Breast epithelium (tissue), 3 donors: Measurements from ENCODE around the gene RPN1.

ENCODE experiments used
- CTCF ChIP-seq, 3 donors: fragments of 450-650 bp; IDR thresholded peaks; one replicate each; pipeline ENCODE4 v1.5.1; 2016 to 2017; ENCODE audit warnings: antibody characterized with exemption in 3 of 3, mild to moderate bottlenecking in 3 of 3, moderate library complexity in 3 of 3
- POLR2A ChIP-seq: fragments of 450-650 bp; IDR thresholded peaks from one replicate; pipeline ENCODE4 v1.6.1; 2016; ENCODE audit warnings: antibody characterized with exemption, mild to moderate bottlenecking, moderate library complexity
- POLR2AphosphoS5 ChIP-seq, 3 donors: sonication (generic); formaldehyde crosslinking; IDR thresholded peaks; one replicate each; pipeline ENCODE4 v1.6.1; 2017; ENCODE audit warnings: antibody characterized with exemption in 3 of 3

DNA sequence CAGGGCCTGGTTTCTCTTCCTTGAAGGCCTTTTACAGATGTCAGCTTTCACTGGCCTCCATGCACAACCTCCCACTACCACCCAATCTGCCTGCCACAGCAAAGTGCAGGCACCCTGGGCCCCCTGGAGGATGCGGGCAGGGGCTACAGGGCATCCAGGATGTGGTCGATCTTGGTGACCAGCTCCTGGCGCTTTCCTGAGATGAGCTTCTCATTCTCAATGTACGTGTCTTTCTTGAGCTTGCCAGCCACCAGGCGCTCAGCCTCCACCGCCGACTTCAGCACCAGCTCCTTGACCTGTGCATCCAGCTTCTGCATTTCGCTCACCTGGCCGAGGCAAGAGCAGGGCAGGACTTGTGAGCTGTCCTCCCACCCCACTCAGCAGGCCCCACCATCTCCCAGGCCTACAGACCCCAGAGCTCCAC is 30.3 kb downstream of the RPN1 start:
- TF ChIP-seq CTCF (IDR thresholded peaks at IDR 0.05) (no peak), POLR2AphosphoS5 (IDR thresholded peaks at IDR 0.05) (no peak), POLR2A (no peak)
